ENCODE results near the gene PRRT4. TPM values are rescaled to one million over a fixed set of nuclear protein-coding genes. Genes with fewer than 3 reads are reported as not detected.

Gene PRRT4
- total RNA-seq, 1 donor from 2014 or later: 0.26 TPM

DNA sequence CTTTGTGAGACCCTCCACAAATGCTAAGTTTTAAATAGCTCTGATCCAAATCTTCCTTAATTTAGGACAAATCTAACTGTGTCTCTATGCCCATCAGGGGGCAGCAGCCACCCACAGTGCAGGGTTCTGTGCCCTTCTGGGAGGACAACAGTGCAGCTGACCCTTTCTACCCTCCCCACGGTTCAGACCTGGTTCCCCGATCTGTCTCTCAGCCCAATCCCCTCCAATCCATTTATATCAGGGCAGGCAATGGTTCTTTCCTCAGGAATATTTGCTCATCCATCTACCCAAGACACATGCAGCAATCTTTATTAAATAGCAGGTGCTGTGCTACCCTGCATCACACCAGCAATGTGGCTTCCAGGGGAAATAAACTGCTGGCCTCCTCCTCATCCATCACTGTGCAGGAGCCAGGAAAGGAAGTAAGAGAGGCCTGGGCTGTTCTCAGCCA lies 13.8 kb downstream of the PRRT4 start:
- Histone ChIP-seq H3K4me1 (peaks cover 9% of the 10 kb centered on the region), H3K36me3 (no peaks in the 10 kb centered on the region), H3K27ac (no peak overlapping the region), H3K27me3 (peaks cover 25% of the 10 kb centered on the region), H3K4me3 (no peak overlapping the region), H3K9me3 (no peaks in the 10 kb centered on the region)
- intact Hi-C loops (cut with DNase I): no loop called here
- ATAC-seq (peak; percentile 35), DNase-seq (peak; percentile 71)
- TF ChIP-seq, protein P1, sequence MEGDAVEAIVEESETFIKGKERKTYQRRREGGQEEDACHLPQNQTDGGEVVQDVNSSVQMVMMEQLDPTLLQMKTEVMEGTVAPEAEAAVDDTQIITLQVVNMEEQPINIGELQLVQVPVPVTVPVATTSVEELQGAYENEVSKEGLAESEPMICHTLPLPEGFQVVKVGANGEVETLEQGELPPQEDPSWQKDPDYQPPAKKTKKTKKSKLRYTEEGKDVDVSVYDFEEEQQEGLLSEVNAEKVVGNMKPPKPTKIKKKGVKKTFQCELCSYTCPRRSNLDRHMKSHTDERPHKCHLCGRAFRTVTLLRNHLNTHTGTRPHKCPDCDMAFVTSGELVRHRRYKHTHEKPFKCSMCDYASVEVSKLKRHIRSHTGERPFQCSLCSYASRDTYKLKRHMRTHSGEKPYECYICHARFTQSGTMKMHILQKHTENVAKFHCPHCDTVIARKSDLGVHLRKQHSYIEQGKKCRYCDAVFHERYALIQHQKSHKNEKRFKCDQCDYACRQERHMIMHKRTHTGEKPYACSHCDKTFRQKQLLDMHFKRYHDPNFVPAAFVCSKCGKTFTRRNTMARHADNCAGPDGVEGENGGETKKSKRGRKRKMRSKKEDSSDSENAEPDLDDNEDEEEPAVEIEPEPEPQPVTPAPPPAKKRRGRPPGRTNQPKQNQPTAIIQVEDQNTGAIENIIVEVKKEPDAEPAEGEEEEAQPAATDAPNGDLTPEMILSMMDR (IDR thresholded peaks at IDR 0.05): peak; percentile 55

DNA sequence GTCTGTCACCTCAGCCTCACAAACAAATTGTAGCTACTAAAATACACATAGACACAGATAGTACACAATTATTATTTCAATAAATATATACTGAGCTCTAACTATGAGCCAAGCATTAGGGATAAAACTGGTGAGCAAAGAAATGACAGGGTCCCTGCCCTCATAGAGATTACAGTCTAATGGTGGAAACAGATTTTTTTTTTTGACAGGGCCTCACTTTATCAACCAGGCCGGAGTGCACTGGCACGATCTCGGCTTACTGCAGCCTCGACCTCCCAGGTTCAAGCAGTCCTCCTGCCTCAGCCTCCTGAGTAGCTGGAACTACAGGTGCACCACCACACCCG lies 17.1 kb downstream of the PRRT4 start:
- Histone ChIP-seq H3K27ac (no peak overlapping the region), H3K36me3 (no peaks in the 10 kb centered on the region), H3K9me3 (no peaks in the 10 kb centered on the region), H3K27me3 (no peaks in the 10 kb centered on the region), H3K4me1 (peaks cover 16% of the 10 kb centered on the region), H3K4me3 (peak overlapping the region; percentile 86)
- TF ChIP-seq, protein P1 (IDR thresholded peaks at IDR 0.05): no peak
- DNase-seq: no peak
- ATAC-seq: no peak
- intact Hi-C loops (cut with DNase I): no loop called here

DNA sequence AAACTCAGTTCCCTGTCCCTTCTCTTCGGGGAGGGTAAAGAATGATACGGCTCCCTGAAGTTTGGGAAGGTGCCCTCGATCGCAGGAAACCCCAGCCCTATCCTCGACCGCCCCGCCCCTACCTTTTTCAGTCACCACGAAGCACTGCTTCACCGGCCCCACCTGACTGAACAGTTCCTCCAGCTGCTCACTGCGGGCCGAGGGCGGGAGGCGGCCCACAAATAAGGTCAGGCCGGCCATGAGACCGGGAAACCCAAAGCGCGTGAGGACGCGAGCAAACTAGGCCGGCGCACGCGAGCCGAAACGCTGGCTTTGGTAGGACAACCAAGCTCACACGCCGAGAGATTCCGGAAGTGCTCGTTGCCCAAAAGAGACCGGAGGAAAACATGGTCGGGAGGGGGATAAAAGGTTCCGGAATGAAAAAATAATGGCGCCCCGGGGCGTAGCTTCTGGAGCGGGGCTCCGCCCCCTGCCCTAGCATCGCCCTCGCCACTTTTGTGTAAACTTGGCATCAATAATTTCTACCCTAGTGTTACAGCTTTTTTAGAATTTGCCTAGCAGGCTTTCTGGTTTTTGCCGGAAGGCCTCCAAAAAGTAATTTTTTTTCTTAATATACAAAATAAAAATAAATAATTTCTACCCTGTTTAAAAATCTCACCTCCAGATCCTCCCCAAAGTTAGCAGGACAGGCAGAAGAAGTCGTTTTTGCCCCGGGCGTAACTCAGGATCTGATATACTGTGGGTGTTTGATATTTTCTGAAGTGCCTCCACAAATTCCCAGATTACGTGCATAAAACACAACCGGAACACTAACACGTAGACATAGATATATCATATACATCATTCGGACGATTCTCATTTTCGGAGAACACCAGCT lies 17.7 kb downstream of the PRRT4 start, which contains the start of gene RBM28:
TSS of gene RBM28 (minus strand) at position 355 of the 877 bp plus-strand sequence. CDS start at position 240, 115 bp downstream.
- intact Hi-C loops (cut with DNase I): no loop called here
- H3K27me3 ChIP-seq: no peaks in the 10 kb centered on the region
- no peaks in the 10 kb centered on the region for H3K9me3 ChIP-seq
- H3K36me3 ChIP-seq: peaks cover 4% of the 10 kb centered on the region
- peak within 1 kb of the TSS; percentile 88 for H3K27ac ChIP-seq
- peak within 1 kb of the TSS; percentile 86 for H3K4me3 ChIP-seq
- TF ChIP-seq, protein P1 (IDR thresholded peaks at IDR 0.05): no peak
- DNase-seq (peak; percentile 91), ATAC-seq (peak; percentile 98)
- H3K4me1 ChIP-seq: peaks cover 16% of the 10 kb centered on the region

DNA sequence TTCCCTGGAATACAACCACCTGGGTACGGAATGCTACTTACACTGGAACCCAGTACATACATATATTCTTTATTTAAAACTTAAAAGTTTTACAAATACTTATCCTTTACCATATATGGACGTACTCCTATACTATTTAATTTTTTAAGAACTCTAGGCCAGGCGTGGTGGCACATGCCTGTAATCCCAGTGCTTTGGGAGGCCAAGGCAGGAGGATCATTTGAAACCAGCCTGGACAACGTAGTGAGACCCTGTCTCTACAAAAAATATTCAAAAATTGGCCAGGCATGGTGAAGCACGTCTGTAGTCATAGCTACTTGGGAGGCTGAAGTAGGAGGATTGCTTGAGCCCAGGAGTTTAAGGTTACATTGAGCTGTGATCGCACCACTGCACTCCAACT lies 19.8 kb downstream of the PRRT4 start:
- Histone ChIP-seq H3K4me1 (peaks cover 16% of the 10 kb centered on the region), H3K4me3 (no peak overlapping the region), H3K27me3 (no peaks in the 10 kb centered on the region), H3K9me3 (no peaks in the 10 kb centered on the region), H3K27ac (no peak overlapping the region), H3K36me3 (peaks cover 25% of the 10 kb centered on the region)
- DNase-seq: no peak
- intact Hi-C loops (cut with DNase I): no loop called here
- TF ChIP-seq, protein P1 (IDR thresholded peaks at IDR 0.05): no peak
- ATAC-seq: no peak

DNA sequence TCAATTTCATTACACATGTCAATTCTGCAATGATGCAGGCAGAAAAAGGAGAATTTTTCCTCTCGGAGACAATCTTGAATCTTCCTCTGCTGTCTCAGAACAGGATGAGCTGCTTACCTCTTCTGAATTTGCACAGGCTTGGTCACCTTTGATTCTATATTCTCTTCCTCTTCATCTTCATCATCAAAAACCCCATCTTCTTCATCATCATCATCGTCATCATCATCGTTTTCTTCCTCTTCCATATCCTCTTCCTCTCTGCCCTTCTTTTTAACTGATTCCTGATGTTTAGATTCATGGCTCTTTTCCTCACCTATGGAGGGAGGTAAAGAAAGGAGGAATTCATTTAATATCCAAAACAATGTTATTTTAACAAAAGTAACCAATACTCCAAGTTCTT lies 25.8 kb downstream of the PRRT4 start:
- Histone ChIP-seq H3K4me1 (no peaks in the 10 kb centered on the region), H3K4me3 (no peak overlapping the region), H3K9me3 (no peaks in the 10 kb centered on the region), H3K36me3 (peaks cover 85% of the 10 kb centered on the region), H3K27ac (no peak overlapping the region), H3K27me3 (no peaks in the 10 kb centered on the region)
- intact Hi-C loops (cut with DNase I): no loop called here
- TF ChIP-seq, protein P1 (IDR thresholded peaks at IDR 0.05): no peak
- DNase-seq: no peak
- no peak for ATAC-seq
